ENCODE data around the gene DZIP1L. TPM values are rescaled to one million over a fixed set of nuclear protein-coding genes. Genes with fewer than 3 reads are reported as not detected.

Gene DZIP1L
- total RNA-seq, 3 donors from 2014 or later: 24.5 to 34.4 (median 25.3) TPM

DNA sequence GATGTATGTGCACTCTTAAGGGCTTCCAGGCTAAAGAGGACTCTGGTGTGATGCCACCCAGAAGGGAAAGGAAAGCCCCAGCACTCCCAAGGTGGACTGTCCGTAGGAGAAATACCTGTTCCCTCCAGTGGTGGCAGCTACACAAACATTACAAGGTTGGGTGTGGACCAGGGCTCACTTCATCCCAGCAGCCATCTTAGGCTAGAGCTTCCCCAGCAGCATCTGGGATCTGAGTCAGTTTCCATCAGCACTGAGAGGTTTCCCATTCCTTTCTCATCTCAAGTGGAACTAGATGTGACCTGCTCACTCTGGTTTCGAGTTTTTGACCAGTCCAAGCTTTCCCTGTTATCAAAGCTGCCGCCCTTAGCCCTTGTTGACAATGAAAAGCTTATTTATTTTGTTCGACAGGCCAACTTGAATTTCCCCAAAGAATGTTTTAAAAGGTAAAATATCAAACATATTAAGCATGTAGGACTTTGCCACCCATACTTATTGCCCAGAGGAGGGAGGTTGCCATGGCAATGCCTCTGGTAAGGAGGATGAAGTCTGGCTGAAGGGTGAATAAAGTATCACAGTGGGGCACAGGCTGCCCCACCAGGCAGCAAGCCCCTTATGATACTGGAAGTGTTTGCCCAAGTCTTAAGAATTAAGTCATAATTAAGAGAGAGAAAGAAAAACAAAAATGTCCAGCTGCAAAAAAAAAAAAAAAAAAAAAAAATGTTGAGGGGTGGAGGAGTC, 76.5 kb downstream of the DZIP1L start:
- no peak for TF ChIP-seq POLR2A (IDR thresholded peaks at IDR 0.05)
- TF ChIP-seq, protein P1, sequence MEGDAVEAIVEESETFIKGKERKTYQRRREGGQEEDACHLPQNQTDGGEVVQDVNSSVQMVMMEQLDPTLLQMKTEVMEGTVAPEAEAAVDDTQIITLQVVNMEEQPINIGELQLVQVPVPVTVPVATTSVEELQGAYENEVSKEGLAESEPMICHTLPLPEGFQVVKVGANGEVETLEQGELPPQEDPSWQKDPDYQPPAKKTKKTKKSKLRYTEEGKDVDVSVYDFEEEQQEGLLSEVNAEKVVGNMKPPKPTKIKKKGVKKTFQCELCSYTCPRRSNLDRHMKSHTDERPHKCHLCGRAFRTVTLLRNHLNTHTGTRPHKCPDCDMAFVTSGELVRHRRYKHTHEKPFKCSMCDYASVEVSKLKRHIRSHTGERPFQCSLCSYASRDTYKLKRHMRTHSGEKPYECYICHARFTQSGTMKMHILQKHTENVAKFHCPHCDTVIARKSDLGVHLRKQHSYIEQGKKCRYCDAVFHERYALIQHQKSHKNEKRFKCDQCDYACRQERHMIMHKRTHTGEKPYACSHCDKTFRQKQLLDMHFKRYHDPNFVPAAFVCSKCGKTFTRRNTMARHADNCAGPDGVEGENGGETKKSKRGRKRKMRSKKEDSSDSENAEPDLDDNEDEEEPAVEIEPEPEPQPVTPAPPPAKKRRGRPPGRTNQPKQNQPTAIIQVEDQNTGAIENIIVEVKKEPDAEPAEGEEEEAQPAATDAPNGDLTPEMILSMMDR (IDR thresholded peaks at IDR 0.05): no peak
- no peak for TF ChIP-seq POLR2AphosphoS5 (IDR thresholded peaks at IDR 0.05)
- DNase-seq (ENCODE audit: low spot score in 2 of 2): no peak
- no peak overlapping the region for H3K4me3 ChIP-seq
- intact Hi-C loops (cut with DNase I; ENCODE audit: low total_unique reads): loop anchor here (10.0 kb wide), 1 partner anchor 1324 kb away; no protein-coding TSS in a partner anchor
- H3K36me3 ChIP-seq: no peaks in the 10 kb centered on the region
- no peaks in the 10 kb centered on the region for H3K4me1 ChIP-seq
- no peaks in the 10 kb centered on the region for H3K9me3 ChIP-seq
- H3K27me3 ChIP-seq: no peaks in the 10 kb centered on the region
- H3K27ac ChIP-seq: no peak overlapping the region

DNA sequence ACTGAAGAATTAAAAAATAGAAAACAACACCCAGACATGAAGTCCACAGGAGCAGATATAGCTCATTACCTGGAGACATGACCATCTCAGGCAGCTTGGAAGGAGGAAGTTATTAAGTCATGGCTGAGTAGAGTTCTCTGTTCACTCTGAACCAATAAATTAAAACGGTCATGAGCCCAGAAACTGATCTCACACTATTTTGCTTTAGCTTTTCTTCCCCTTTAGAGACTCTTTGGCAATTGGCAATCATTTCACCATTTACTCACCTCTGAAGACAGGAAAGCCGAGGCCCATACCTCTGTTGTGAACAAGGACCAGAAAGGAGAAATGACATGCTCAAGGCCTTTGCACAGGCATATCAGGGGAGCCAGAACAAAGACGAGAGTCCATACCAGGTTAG, 78.8 kb downstream of the DZIP1L start:
- intact Hi-C loops (cut with DNase I; ENCODE audit: low total_unique reads): loop anchor here (10.0 kb wide), 1 partner anchor 1322 kb away; no protein-coding TSS in a partner anchor
- no peaks in the 10 kb centered on the region for H3K27me3 ChIP-seq

DNA sequence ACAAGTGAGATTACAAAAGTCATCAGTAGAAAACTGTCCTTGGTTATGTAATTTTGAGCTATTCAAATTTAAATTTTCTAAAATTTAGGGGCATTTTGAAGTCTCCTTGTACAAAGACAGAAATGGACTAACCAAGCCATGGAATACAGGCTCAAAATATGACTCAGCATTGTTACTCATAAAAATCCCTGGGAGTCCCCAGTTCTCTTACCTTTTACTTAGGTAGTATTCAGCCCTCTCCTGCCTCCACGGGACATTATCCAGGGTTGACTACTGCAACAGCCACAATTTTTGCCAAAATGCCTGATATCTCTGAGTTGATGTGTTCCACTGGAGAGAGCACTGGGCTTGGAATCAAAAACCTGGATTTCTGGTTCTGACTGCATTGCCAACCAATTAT, 80.5 kb downstream of the DZIP1L start:
- no peaks in the 10 kb centered on the region for H3K36me3 ChIP-seq
- no peaks in the 10 kb centered on the region for H3K4me1 ChIP-seq
- H3K27me3 ChIP-seq: no peaks in the 10 kb centered on the region
- intact Hi-C loops (cut with DNase I; ENCODE audit: low total_unique reads): loop anchor here (10.0 kb wide), 1 partner anchor 1320 kb away; no protein-coding TSS in a partner anchor
- TF ChIP-seq POLR2A (IDR thresholded peaks at IDR 0.05) (no peak), POLR2AphosphoS5 (IDR thresholded peaks at IDR 0.05) (no peak)
- TF ChIP-seq, protein P1 (IDR thresholded peaks at IDR 0.05): no peak
- H3K4me3 ChIP-seq: no peak overlapping the region
- H3K27ac ChIP-seq: no peak overlapping the region
- no peak for DNase-seq (ENCODE audit: low spot score in 2 of 2)
- no peaks in the 10 kb centered on the region for H3K9me3 ChIP-seq

More for the DNA sequence above, 78.8 kb downstream of the DZIP1L start:
- Histone ChIP-seq H3K4me3 (no peak overlapping the region), H3K36me3 (no peaks in the 10 kb centered on the region), H3K4me1 (no peaks in the 10 kb centered on the region), H3K9me3 (no peaks in the 10 kb centered on the region), H3K27ac (no peak overlapping the region)
- DNase-seq (ENCODE audit: low spot score in 2 of 2): no peak
- TF ChIP-seq POLR2AphosphoS5 (IDR thresholded peaks at IDR 0.05): no peak
- TF ChIP-seq, protein P1 (IDR thresholded peaks at IDR 0.05): no peak
- no peak for TF ChIP-seq POLR2A (IDR thresholded peaks at IDR 0.05)

DNA sequence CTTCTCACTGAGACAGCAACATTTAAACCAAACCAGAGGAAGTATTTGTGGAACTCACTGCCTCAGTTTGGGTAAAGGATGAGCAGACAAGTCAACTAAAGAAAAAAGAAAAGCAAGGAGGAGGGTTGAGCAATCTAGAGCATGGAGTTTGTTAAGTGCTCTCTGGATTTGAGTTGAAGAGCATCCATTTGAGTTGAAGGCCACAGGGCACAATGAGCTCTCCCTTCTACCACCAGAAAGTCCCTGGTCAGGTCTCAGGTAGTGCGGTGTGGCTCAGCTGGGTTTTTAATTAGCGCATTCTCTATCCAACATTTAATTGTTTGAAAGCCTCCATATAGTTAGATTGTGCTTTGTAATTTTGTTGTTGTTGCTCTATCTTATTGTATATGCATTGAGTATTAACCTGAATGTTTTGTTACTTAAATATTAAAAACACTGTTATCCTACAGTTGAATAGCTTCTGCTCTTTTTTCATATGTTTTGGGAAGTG, 82.2 kb downstream of the DZIP1L start:
- Histone ChIP-seq H3K4me1 (no peaks in the 10 kb centered on the region), H3K9me3 (no peaks in the 10 kb centered on the region), H3K36me3 (no peaks in the 10 kb centered on the region), H3K27ac (no peak overlapping the region), H3K27me3 (no peaks in the 10 kb centered on the region), H3K4me3 (no peak overlapping the region)
- DNase-seq (ENCODE audit: low spot score in 2 of 2): no peak
- TF ChIP-seq, protein P1 (IDR thresholded peaks at IDR 0.05): no peak
- TF ChIP-seq POLR2AphosphoS5 (IDR thresholded peaks at IDR 0.05) (no peak), POLR2A (IDR thresholded peaks at IDR 0.05) (no peak)
- intact Hi-C loops (cut with DNase I; ENCODE audit: low total_unique reads): loop anchor here (10.0 kb wide), 1 partner anchor 1318 kb away; no protein-coding TSS in a partner anchor

DNA sequence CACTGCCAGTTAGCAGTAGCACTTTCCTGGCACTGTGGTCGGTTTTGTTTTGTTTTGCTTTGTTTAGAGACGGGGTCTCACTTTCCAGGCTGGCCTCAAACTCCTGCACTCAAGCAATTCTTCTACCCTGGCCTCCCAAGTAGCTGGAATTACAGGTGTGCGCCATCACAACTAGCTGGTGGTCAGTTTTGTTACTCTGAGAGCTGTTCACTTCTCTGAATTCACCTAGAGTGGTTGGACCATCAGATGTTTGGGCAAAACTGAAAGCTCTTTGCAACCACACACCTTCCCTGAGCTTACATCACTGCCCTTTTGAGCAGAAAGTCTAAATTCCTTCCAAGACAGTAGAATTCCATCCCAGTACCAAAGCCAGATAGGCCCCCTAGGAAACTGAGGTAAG, 82.8 kb downstream of the DZIP1L start:
- no peak overlapping the region for H3K27ac ChIP-seq
- H3K27me3 ChIP-seq: no peaks in the 10 kb centered on the region
- intact Hi-C loops (cut with DNase I; ENCODE audit: low total_unique reads): loop anchor here (10.0 kb wide), 1 partner anchor 1318 kb away; no protein-coding TSS in a partner anchor
- no peaks in the 10 kb centered on the region for H3K9me3 ChIP-seq
- no peak overlapping the region for H3K4me3 ChIP-seq
- H3K4me1 ChIP-seq: no peaks in the 10 kb centered on the region
- no peaks in the 10 kb centered on the region for H3K36me3 ChIP-seq
- TF ChIP-seq POLR2AphosphoS5 (IDR thresholded peaks at IDR 0.05): no peak
- TF ChIP-seq POLR2A (IDR thresholded peaks at IDR 0.05): no peak
- TF ChIP-seq, protein P1 (IDR thresholded peaks at IDR 0.05): no peak
- no peak for DNase-seq (ENCODE audit: low spot score in 2 of 2)
